SK-N-MC (cell line): ENCODE measurements around the gene GALNT4.

Experiments
- DNase-seq: peaks from one replicate; pipeline ENCODE4 v3.0.0-alpha.2; 2011; ENCODE audit warnings: low read depth, low spot score
- H3K27ac ChIP-seq: fragments of 200-600 bp; sonication (generic); 2 replicates; pipeline ENCODE4 v1.5.1; 2016; ENCODE audit warnings: mixed run types
- H3K36me3 ChIP-seq: fragments of 200-600 bp; sonication (generic); 2 replicates; pipeline ENCODE4 v1.6.1; 2017; ENCODE audit warnings: antibody characterized with exemption, low read length, mixed read lengths; ENCODE audit not compliant: insufficient read depth
- H3K4me3 ChIP-seq: fragments of 200-600 bp; sonication (generic); 2 replicates; pipeline ENCODE4 v1.5.1; 2016
- H3K9ac ChIP-seq: fragments of 200-600 bp; sonication (generic); 2 replicates; pipeline ENCODE4 v1.8.0; 2017; ENCODE audit warnings: mixed run types, mixed read lengths; ENCODE audit not compliant: insufficient read length
- H3K9me3 ChIP-seq: fragments of 200-600 bp; sonication (generic); 2 replicates; pipeline ENCODE4 v1.6.1; 2017; ENCODE audit warnings: low read depth, mild to moderate bottlenecking, antibody characterized with exemption, low read length, moderate library complexity, mixed read lengths
- EZH2 ChIP-seq: fragments of 200-600 bp; sonication (generic); IDR thresholded peaks from one replicate; pipeline ENCODE4 v1.6.1; 2017; ENCODE audit warnings: antibody characterized with exemption
- FOXP2 ChIP-seq: optimal IDR thresholded peaks from 2 replicates; pipeline ENCODE3; 2011; ENCODE audit warnings: mild to moderate bottlenecking, moderate library complexity; ENCODE audit not compliant: insufficient read depth; ENCODE audit errors: extremely low read length, control extremely low read depth
- POLR2AphosphoS5 ChIP-seq: IDR thresholded peaks from 2 replicates; pipeline ENCODE4 v1.6.1; 2012; ENCODE audit warnings: mild to moderate bottlenecking, low read depth, low read length, borderline replicate concordance

Gene GALNT4

DNA sequence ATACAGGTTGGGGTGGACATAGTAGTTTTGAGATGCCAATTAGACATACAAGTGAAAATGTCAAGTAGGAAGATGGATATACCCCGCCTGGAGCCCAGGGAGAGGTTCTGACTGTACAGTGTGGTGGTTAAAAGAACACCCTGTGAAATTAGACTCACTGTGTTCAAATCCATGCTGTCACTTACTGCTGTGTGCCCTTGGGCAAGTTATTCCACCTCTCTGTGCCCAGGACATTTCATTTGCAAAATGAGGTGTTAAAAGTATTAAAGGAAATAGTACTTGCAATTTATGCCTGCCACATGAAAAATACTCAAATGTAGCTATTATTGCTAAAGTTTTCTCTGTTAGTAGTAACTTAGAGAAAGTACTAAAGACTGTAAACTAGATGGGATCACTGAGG is 18.5 kb downstream of the GALNT4 start:
- Histone ChIP-seq H3K36me3 (no peaks in the 10 kb centered on the region), H3K27ac (no peak overlapping the region), H3K9me3 (no peaks in the 10 kb centered on the region), H3K9ac (no peak overlapping the region), H3K4me3 (no peak overlapping the region)
- TF ChIP-seq POLR2AphosphoS5: no peak
- no peak for TF ChIP-seq EZH2
- no peak for TF ChIP-seq FOXP2
- DNase-seq: no peak

DNA sequence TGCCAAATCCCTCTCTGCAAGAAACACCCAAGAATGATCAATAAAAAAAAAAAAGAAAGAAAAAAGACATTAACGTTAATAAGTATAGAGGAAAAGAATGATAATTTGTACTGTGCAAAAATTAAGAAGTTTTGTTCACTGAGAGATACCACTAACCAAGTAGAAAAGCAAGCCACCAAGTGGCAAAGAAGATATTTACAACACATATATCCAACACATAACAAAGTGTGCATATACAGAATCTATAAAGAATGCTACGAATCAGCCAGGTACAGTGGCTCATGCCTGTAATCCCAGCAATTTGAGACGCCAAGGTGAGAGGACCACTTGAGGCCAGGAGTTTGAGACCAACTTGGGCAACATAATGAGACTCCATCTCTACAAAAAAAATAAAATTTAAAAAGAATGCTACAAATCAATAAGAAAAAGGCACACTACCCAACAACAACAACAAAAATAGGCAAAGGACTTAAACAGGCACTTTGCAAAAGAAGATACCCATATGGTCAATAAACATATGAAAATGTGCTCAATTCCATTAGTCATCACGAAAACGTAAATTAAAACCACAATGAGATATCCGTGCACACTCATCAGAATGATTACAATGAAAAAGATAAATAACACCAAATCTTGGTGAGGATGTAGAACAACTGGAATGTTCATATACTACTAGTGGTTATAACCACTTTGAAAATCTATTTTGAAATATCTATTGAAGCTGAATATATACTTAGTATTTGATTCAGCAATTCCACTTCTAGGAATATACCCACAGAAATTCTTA is 19.8 kb downstream of the GALNT4 start:
- no peaks in the 10 kb centered on the region for H3K9me3 ChIP-seq
- H3K4me3 ChIP-seq: no peak overlapping the region
- TF ChIP-seq EZH2 (no peak), POLR2AphosphoS5 (no peak), FOXP2 (no peak)
- no peak overlapping the region for H3K9ac ChIP-seq
- no peak overlapping the region for H3K27ac ChIP-seq
- no peaks in the 10 kb centered on the region for H3K36me3 ChIP-seq
- DNase-seq: no peak

GRCh38 chr12:89501793-89502192 is 22.8 kb downstream of the GALNT4 start:
- no peak overlapping the region for H3K9ac ChIP-seq
- no peaks in the 10 kb centered on the region for H3K9me3 ChIP-seq
- TF ChIP-seq EZH2: no peak
- TF ChIP-seq POLR2AphosphoS5: no peak
- TF ChIP-seq FOXP2: no peak
- no peak overlapping the region for H3K27ac ChIP-seq
- DNase-seq: no peak
- no peak overlapping the region for H3K4me3 ChIP-seq
- no peaks in the 10 kb centered on the region for H3K36me3 ChIP-seq

DNA sequence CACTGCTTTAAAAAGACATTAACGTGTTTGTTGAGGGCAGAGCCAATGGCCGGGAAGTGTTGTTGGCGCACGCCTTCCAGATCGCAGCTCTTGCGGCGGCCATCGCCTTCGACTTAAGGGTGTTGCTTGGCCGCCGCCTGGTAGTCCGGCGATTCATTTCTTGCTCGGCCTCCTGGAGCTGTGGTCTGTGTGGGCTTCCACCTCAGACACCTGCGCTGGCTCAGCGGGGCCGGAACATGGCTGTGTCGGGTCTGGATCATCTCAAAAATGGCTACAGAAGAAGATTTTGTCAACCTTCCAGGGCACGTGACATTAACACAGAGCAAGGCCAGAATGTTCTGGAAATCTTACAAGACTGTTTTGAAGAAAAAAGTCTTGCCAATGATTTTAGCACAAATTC is 24.7 kb downstream of the GALNT4 start:
- Histone ChIP-seq H3K27ac (no peak overlapping the region), H3K9me3 (no peaks in the 10 kb centered on the region), H3K36me3 (no peaks in the 10 kb centered on the region), H3K9ac (no peak overlapping the region), H3K4me3 (no peak overlapping the region)
- TF ChIP-seq POLR2AphosphoS5 (no peak), FOXP2 (no peak), EZH2 (no peak)
- DNase-seq: no peak

GRCh38 chr12:89497467-89497866 is 27.1 kb downstream of the GALNT4 start:
- Histone ChIP-seq H3K4me3 (no peak overlapping the region), H3K27ac (no peak overlapping the region), H3K9me3 (no peaks in the 10 kb centered on the region), H3K9ac (no peak overlapping the region), H3K36me3 (no peaks in the 10 kb centered on the region)
- no peak for DNase-seq
- TF ChIP-seq FOXP2 (no peak), EZH2 (no peak), POLR2AphosphoS5 (no peak)

DNA sequence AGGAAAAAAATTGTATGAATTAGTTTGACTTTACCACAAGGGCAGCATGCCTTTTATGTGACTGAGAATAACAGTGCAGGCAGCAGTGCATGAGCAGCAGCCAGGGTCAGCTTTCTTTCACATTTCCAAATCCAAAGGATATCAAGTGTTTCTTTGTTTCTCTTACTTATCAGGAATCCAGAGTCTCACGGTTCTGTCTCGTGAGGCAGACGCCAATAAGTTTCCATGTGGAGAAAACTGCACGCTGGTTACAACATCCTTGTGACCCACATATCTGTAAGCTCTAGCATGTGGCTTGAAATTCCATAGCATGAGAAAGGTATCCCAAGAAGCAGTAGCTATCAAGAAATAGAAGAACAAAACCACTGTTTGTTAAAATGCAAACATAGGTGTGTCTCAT is 27.6 kb downstream of the GALNT4 start:
- no peaks in the 10 kb centered on the region for H3K9me3 ChIP-seq
- no peak for DNase-seq
- H3K4me3 ChIP-seq: no peak overlapping the region
- TF ChIP-seq FOXP2 (no peak), POLR2AphosphoS5 (no peak), EZH2 (no peak)
- no peaks in the 10 kb centered on the region for H3K36me3 ChIP-seq
- no peak overlapping the region for H3K27ac ChIP-seq
- no peak overlapping the region for H3K9ac ChIP-seq

DNA sequence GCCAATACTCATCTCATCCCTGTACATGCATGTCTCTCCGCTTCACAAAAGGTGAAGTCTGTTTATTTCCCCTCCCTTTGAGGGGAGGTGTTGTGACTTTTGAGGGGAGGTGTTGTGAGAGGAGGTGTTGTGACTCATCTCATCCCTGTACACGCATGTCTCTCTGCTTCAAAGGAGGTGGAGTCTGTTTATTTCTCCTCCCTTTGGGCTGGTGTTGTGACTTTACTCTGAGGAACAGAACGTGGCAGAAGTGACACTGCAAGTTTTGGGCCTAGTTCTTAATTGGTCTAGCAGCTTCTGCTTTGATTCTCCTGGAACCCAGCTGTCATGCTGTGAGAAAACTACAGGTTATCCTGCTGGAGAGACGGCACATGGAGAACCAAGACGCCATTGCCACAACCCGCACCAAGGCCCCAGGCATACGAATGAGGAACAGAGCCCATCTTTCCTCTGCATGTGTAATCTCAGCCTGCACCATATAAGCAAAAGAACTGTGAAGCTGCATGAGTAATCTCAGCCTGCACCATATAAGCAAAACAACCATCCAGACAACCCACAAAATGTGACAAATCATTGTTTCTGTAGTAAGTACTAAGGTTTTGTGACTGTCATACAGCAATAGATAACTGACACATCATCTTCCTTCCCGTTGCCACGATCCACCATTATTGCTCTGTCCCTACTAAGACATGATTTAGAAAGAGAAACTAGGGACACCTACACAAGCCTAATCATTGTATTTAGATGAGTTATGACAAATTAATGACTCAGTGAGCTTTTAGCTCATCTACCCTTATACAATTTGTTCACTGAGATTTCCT is 30.0 kb downstream of the GALNT4 start:
- no peaks in the 10 kb centered on the region for H3K36me3 ChIP-seq
- H3K4me3 ChIP-seq: no peak overlapping the region
- H3K9me3 ChIP-seq: no peaks in the 10 kb centered on the region
- H3K27ac ChIP-seq: no peak overlapping the region
- H3K9ac ChIP-seq: no peak overlapping the region
- TF ChIP-seq FOXP2 (no peak), POLR2AphosphoS5 (no peak), EZH2 (no peak)
- DNase-seq: no peak

- no peaks in the 10 kb centered on the region for H3K36me3 ChIP-seq
- no peaks in the 10 kb centered on the region for H3K9me3 ChIP-seq
- H3K4me3 ChIP-seq: no peak overlapping the region
- H3K9ac ChIP-seq: no peak overlapping the region
- H3K27ac ChIP-seq: no peak overlapping the region
- DNase-seq: no peak
- TF ChIP-seq EZH2 (no peak), FOXP2 (no peak), POLR2AphosphoS5 (no peak)
Measured at GRCh38 chr12:89493670-89494302, 30.8 kb downstream of the GALNT4 start.
